Chondrocyte (in vitro differentiated cells): ENCODE results near the gene STIM1. TPM values are rescaled to one million over a fixed set of nuclear protein-coding genes. Genes with fewer than 3 reads are reported as not detected.

Experiments used
- DNase-seq: peaks from one replicate; pipeline ENCODE4 v3.0.0; 2021; ENCODE audit warnings: mixed read lengths, low spot score
- H3K27ac Mint-ChIP-seq: one replicate; pipeline ENCODE4 v1.8.0; 2021; ENCODE audit warnings: mild to moderate bottlenecking, moderate library complexity, mixed read lengths; ENCODE audit not compliant: unreplicated experiment
- H3K27me3 Mint-ChIP-seq: 2 replicates; pipeline ENCODE4 v1.8.0; 2021; ENCODE audit warnings: low read depth, mixed read lengths
- H3K36me3 Mint-ChIP-seq: 2 replicates; pipeline ENCODE4 v1.8.0; 2021; ENCODE audit warnings: low read depth, mixed read lengths
- H3K4me1 Mint-ChIP-seq: 2 replicates; pipeline ENCODE4 v1.8.0; 2021; ENCODE audit warnings: low read depth, mild to moderate bottlenecking, mixed read lengths
- H3K4me3 Mint-ChIP-seq: one replicate; pipeline ENCODE4 v1.8.0; 2021; ENCODE audit warnings: mild to moderate bottlenecking, moderate library complexity, mixed read lengths; ENCODE audit not compliant: unreplicated experiment
- H3K9me3 Mint-ChIP-seq: 2 replicates; pipeline ENCODE4 v1.8.0; 2021; ENCODE audit warnings: low read depth, mixed read lengths
- total RNA-seq: library from RNA; stranded (reverse); gene quantifications from 3 replicates; pipeline ENCODE4 v1.2.1, GENCODE V29; 2021
- TF ChIP-seq, protein P1 (sequence below): fragments of 200-600 bp; sonication (generic); IDR thresholded peaks from 2 replicates; pipeline ENCODE4 v1.5.0; 2021; ENCODE audit warnings: antibody characterized with exemption, mild to moderate bottlenecking, moderate library complexity

STIM1 gene
- total RNA-seq, 1 donor from 2014 or later = 50.7 TPM

DNA sequence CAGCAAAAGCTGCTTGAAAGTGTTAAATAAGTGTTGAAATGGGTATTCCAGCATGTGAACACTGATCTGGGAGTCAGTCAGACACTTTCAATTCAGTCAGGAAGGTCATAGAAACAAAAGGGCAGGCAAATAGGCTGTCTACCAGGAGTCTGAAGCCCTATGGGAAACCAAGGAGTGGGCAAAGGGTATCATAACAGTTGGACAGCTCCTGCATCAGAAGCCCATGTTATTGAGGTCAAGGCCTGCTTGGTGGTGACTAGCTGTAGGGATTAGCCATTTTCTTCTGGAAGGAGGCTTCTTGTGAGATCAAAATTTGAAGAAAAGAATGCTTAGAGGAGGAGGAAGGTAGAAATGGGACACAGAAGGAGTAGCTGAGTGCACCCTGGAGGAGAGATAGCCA, 97.3 kb downstream of the STIM1 start:
- no peaks in the 10 kb centered on the region for H3K27me3 Mint-ChIP-seq
- no peak overlapping the region for H3K4me3 Mint-ChIP-seq
- no peaks in the 10 kb centered on the region for H3K36me3 Mint-ChIP-seq
- H3K4me1 Mint-ChIP-seq = peaks cover 40% of the 10 kb centered on the region
- H3K27ac Mint-ChIP-seq = no peak overlapping the region
- H3K9me3 Mint-ChIP-seq = no peaks in the 10 kb centered on the region
- TF ChIP-seq, protein P1, sequence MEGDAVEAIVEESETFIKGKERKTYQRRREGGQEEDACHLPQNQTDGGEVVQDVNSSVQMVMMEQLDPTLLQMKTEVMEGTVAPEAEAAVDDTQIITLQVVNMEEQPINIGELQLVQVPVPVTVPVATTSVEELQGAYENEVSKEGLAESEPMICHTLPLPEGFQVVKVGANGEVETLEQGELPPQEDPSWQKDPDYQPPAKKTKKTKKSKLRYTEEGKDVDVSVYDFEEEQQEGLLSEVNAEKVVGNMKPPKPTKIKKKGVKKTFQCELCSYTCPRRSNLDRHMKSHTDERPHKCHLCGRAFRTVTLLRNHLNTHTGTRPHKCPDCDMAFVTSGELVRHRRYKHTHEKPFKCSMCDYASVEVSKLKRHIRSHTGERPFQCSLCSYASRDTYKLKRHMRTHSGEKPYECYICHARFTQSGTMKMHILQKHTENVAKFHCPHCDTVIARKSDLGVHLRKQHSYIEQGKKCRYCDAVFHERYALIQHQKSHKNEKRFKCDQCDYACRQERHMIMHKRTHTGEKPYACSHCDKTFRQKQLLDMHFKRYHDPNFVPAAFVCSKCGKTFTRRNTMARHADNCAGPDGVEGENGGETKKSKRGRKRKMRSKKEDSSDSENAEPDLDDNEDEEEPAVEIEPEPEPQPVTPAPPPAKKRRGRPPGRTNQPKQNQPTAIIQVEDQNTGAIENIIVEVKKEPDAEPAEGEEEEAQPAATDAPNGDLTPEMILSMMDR = no peak
- DNase-seq = no peak

DNA sequence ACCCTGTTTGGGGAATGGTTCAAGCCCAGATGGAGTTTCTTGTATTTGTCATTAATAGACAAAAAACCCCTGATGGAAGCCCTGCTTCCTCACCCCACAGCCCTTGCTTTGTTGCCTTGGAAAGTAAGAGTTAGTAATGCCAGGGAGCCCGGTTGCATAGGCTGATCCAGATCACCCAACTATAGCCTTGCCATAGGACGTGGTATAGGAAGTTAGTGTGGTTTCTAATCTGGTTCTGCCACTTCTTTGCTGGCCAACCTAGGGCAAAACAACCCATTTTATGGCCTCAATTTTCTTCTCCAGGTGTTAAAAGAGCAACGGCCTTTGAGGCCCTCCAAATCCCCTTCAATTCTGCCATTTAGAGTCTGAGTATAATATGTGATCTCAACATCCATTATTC, 97.9 kb downstream of the STIM1 start:
- peaks cover 42% of the 10 kb centered on the region for H3K4me1 Mint-ChIP-seq
- H3K27ac Mint-ChIP-seq = no peak overlapping the region
- H3K4me3 Mint-ChIP-seq = no peak overlapping the region
- H3K27me3 Mint-ChIP-seq = no peaks in the 10 kb centered on the region
- H3K9me3 Mint-ChIP-seq = no peaks in the 10 kb centered on the region
- DNase-seq = no peak
- TF ChIP-seq, protein P1 = no peak
- H3K36me3 Mint-ChIP-seq = no peaks in the 10 kb centered on the region

DNA sequence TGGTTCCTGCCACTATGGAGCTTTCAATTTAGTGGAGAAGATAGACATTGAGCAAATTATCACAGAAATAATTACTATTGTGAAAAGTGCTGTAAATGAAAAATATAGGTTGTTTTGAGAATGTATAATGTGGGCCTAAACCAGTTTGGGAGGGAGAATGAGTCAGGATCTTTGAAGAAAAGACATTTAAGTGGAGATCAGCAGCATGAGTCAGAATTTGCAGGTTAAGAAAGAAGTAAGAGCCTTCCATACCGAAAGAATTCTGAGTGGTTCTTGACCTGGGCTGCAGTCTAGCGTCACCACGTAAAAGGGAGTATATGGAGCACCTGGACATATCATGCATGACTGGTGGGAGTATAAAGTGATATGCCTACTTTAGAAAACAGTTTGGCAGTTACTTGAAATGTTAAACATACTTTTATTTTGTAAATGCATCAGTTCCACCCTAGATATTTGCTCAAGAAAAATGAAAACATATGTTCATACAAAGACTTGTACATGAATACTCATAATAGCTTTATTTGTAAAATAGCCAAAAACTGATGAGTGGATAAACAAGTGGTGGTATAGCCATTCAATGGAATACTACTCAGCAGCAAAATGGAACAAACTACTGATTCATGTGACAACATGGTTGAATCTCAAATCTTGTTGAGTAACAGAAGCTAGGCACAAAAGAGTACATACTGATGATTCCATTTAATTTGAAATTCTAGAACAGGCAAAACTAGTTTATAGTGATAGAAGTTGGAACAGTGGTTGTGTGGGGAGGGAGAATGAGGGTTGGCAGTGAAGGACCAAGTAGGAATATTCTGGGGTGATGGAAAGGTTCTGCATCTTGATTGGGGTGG, 99.2 kb downstream of the STIM1 start:
- Mint-ChIP-seq H3K9me3 (no peaks in the 10 kb centered on the region), H3K36me3 (no peaks in the 10 kb centered on the region), H3K27me3 (no peaks in the 10 kb centered on the region), H3K4me3 (no peak overlapping the region), H3K27ac (no peak overlapping the region), H3K4me1 (peaks cover 50% of the 10 kb centered on the region)
- TF ChIP-seq, protein P1 = no peak
- no peak for DNase-seq

DNA sequence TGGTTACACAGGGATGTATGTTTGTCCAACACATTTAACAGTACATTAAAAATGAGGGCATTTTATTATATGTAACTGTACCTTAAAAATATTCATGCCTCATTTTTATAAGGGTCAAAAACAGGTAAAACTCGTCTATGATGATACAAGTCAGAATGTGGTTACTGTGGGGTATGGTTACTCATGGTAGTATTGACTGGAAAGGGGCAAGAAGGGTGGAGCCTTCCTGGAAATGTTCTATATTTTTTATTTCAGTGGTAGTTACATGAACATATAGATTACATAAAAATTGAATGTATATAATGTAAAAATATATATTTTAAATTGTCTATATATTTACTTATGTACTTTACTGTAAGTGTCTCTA, 99.8 kb downstream of the STIM1 start:
- TF ChIP-seq, protein P1 = no peak
- H3K27ac Mint-ChIP-seq = no peak overlapping the region
- DNase-seq = no peak
- H3K9me3 Mint-ChIP-seq = no peaks in the 10 kb centered on the region
- H3K4me1 Mint-ChIP-seq = peaks cover 47% of the 10 kb centered on the region
- no peaks in the 10 kb centered on the region for H3K27me3 Mint-ChIP-seq
- no peak overlapping the region for H3K4me3 Mint-ChIP-seq
- no peaks in the 10 kb centered on the region for H3K36me3 Mint-ChIP-seq

DNA sequence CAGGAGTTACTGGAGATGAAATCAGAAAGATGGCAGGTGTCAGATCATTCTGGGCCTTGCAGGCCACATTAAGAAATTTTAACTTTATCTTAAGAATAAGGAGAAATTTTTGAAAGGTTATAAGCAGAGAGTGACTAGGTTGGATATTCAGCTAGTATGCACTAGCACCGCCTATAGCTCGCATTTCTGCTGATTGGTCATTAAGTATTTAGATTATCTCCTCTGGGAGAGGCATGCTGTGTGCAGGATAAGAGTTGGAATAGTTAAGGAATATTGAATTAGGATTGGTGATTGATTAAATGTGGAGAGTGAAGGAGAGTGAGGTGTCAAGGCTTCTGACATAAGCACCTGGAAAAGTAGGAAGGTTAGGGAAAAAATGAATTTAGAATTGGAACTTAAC, 100.6 kb downstream of the STIM1 start:
- no peaks in the 10 kb centered on the region for H3K36me3 Mint-ChIP-seq
- no peak for DNase-seq
- H3K4me3 Mint-ChIP-seq = no peak overlapping the region
- no peak overlapping the region for H3K27ac Mint-ChIP-seq
- H3K9me3 Mint-ChIP-seq = no peaks in the 10 kb centered on the region
- no peaks in the 10 kb centered on the region for H3K27me3 Mint-ChIP-seq
- TF ChIP-seq, protein P1 = no peak
- H3K4me1 Mint-ChIP-seq = peaks cover 39% of the 10 kb centered on the region
